Adipocyte (in vitro differentiated cells): ENCODE data around the gene IGFBP1.
"Not testable (repeated sequence)": the region's sequence is repeated elsewhere in the genome, so short reads cannot be mapped to it uniquely, and the experiment has no call there.

Source experiments
- DNase-seq: peaks from one replicate; pipeline ENCODE4 v3.0.0-alpha.2; 2015; ENCODE audit warnings: low read depth
- H3K27me3 ChIP-seq: replicated peaks from 2 replicates; pipeline ENCODE4 v1.7.0; 2013; ENCODE audit warnings: mild to moderate bottlenecking, low read length, moderate library complexity; ENCODE audit not compliant: control insufficient read depth, insufficient read depth
- H3K36me3 ChIP-seq: 2 replicates; pipeline ENCODE4 v1.7.0; 2013; ENCODE audit warnings: low read length, mild to moderate bottlenecking, moderate library complexity; ENCODE audit not compliant: control insufficient read depth, insufficient read depth, severe bottlenecking
- H3K4me1 ChIP-seq: 2 replicates; pipeline ENCODE4 v1.7.0; 2013; ENCODE audit warnings: mild to moderate bottlenecking, low read length, moderate library complexity; ENCODE audit not compliant: control insufficient read depth, insufficient read depth
- H3K4me3 ChIP-seq: 2 replicates; pipeline ENCODE4 v1.7.0; 2013; ENCODE audit warnings: mild to moderate bottlenecking, low read length, moderate library complexity
- H3K9ac ChIP-seq: 2 replicates; pipeline ENCODE4 v1.7.0; 2013; ENCODE audit warnings: mild to moderate bottlenecking, low read length, moderate library complexity
- H3K9me3 ChIP-seq: 2 replicates; pipeline ENCODE4 v1.7.0; 2013; ENCODE audit warnings: mild to moderate bottlenecking, low read length, moderate library complexity; ENCODE audit not compliant: control insufficient read depth

IGFBP1 gene

DNA sequence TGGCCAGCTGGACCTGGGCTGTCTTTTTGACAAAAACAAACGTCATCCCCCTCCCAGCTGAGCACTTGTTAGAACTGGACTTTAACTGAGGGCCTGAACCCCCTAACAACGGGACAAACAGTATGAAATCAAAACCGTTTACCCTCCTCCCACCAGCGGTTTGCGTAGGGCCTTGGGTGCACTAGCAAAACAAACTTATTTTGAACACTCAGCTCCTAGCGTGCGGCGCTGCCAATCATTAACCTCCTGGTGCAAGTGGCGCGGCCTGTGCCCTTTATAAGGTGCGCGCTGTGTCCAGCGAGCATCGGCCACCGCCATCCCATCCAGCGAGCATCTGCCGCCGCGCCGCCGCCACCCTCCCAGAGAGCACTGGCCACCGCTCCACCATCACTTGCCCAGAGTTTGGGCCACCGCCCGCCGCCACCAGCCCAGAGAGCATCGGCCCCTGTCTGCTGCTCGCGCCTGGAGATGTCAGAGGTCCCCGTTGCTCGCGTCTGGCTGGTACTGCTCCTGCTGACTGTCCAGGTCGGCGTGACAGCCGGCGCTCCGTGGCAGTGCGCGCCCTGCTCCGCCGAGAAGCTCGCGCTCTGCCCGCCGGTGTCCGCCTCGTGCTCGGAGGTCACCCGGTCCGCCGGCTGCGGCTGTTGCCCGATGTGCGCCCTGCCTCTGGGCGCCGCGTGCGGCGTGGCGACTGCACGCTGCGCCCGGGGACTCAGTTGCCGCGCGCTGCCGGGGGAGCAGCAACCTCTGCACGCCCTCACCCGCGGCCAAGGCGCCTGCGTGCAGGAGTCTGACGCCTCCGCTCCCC lies at the start of gene IGFBP1:
Gene IGFBP1, plus strand, starts transcription at position 304 of the 808 bp plus-strand sequence. Its CDS starts 165 bp downstream, at position 469.
- Histone ChIP-seq H3K4me1 (no peaks in the 10 kb centered on the region), H3K9ac (no peak within 1 kb of the TSS), H3K4me3 (peak within 1 kb of the TSS; percentile 61), H3K9me3 (no peaks in the 10 kb centered on the region), H3K36me3 (no peaks in the 10 kb centered on the region), H3K27me3 (peaks cover 39% of the 10 kb centered on the region)
- DNase-seq, result peak; percentile 63

GRCh38 chr7:45838852-45839251 lies 49.4 kb upstream of the IGFBP1 start:
- H3K27me3 ChIP-seq, H3K9me3 ChIP-seq, H3K9ac ChIP-seq, H3K4me3 ChIP-seq, H3K4me1 ChIP-seq, DNase-seq, H3K36me3 ChIP-seq: not testable (repeated sequence)

DNA sequence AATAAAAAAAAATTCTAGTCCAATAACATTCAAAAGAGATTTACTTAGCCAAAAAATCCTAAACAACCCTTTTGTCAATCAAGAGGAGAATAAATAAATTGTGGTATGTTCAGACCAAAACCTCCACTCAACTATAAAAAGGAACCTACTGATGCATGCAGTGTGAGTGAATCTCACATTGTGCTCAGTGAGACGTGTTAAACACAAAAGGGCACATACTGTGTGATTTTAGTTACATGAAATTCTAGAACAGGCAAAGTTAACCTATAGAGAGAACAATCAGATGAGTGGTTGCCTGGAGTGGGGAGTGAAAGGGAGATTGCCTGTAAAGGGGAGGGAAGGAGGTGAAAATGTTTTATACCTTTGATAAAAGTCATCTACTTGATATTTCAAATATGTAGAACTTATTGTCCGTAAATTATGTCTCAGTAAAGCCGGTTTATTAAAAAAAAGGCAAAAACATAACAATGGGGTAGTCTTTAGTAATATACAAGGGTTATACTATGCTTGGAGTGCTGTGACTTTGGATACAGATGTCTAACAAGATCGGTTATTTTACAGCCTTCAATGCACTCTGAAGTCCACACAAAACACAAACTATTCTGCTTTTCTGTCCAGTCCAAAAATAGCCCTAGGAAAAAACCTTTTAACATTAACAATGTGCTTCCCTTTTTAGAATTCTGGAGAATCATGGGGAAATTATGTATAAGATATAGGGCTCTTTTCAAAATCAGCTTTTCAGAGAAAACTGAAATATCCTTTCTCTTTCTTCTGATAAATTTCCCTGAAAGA lies 46.2 kb upstream of the IGFBP1 start:
- not testable (repeated sequence) for H3K27me3 ChIP-seq, H3K36me3 ChIP-seq, H3K9me3 ChIP-seq, DNase-seq, H3K4me1 ChIP-seq, H3K9ac ChIP-seq, H3K4me3 ChIP-seq

- not testable (repeated sequence) for H3K4me1 ChIP-seq, DNase-seq, H3K27me3 ChIP-seq, H3K4me3 ChIP-seq, H3K36me3 ChIP-seq, H3K9me3 ChIP-seq, H3K9ac ChIP-seq
Measured at GRCh38 chr7:45846536-45846935, 41.8 kb upstream of the IGFBP1 start.

GRCh38 chr7:45848734-45849133 lies 39.6 kb upstream of the IGFBP1 start:
- H3K27me3 ChIP-seq, H3K4me3 ChIP-seq, DNase-seq, H3K9ac ChIP-seq, H3K4me1 ChIP-seq, H3K36me3 ChIP-seq, H3K9me3 ChIP-seq: not testable (repeated sequence)

DNA sequence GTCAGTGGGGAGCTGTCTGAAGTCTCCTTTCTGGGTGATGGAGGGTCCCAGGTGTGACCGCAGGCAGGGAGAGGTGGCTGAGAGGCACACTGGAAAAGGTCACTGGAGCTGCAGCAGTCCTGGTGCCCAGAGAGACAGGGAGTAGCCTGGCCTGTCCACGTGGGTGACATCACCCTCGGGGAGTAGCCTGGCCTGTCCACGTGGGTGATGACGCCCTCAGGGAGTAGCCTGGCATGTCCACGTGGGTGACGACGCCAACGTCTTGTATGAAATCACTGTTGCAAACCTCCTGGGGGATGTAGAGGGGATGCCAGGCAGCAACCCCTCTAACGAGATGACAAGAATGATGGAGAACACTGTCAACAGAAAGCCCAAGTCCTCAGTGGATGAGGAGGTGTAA lies 35.3 kb upstream of the IGFBP1 start:
- not testable (repeated sequence) for H3K4me3 ChIP-seq, H3K4me1 ChIP-seq, H3K27me3 ChIP-seq, H3K9me3 ChIP-seq, DNase-seq, H3K9ac ChIP-seq, H3K36me3 ChIP-seq

GRCh38 chr7:45853491-45853890 lies 34.8 kb upstream of the IGFBP1 start:
- H3K36me3 ChIP-seq, DNase-seq, H3K27me3 ChIP-seq, H3K4me3 ChIP-seq, H3K9me3 ChIP-seq, H3K4me1 ChIP-seq, H3K9ac ChIP-seq: not testable (repeated sequence)

- H3K9me3 ChIP-seq, DNase-seq, H3K4me3 ChIP-seq, H3K27me3 ChIP-seq, H3K4me1 ChIP-seq, H3K36me3 ChIP-seq, H3K9ac ChIP-seq: not testable (repeated sequence)
Measured at GRCh38 chr7:45855680-45856079, 32.6 kb upstream of the IGFBP1 start.

DNA sequence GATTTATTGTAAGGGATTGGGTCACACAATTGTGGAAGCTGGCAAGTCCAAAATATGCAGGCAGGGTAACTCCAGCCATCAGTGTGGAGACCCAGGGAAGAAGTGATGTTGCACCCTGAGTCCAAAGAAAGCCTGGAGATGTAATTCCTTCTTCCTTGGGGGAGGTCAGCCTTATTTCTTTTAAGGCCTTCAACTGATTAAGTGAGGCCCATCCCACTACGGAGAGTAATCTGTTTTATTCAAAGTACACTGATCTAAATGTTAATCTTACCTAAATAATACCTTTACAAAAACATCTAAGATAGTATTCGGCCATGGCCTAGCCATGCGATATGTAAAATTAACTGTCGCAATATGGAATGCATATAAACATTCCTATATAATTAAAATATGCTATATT lies 31.4 kb upstream of the IGFBP1 start:
- not testable (repeated sequence) for H3K36me3 ChIP-seq, H3K9me3 ChIP-seq, H3K9ac ChIP-seq, H3K27me3 ChIP-seq, H3K4me3 ChIP-seq, DNase-seq, H3K4me1 ChIP-seq

DNA sequence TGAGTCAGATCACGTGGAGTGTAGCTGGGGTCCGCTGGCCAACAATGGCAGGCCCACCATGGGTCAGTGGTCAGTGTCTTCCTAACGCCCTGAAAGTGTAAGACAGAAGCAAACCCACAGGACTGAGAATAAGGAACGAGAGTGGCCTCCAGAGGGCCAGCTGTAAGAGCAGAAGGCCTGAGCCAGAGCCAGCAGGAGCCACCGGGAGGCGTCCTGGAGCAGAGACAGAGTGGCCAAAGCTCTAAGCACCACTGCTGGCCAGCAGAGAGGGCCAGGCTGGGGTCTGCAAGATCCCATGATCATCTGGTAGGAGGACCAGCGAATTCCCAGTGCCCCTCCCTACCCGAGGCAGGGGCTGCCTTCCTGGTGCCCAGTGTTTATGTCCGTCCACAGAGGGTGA lies 24.6 kb upstream of the IGFBP1 start:
- Histone ChIP-seq H3K4me1 (no peaks in the 10 kb centered on the region), H3K36me3 (no peaks in the 10 kb centered on the region), H3K27me3 (peaks cover 40% of the 10 kb centered on the region), H3K9ac (no peak overlapping the region), H3K9me3 (peaks cover 3% of the 10 kb centered on the region), H3K4me3 (no peak overlapping the region)
- no peak for DNase-seq

- H3K9ac ChIP-seq, result no peak overlapping the region
- H3K4me3 ChIP-seq, result no peak overlapping the region
- no peaks in the 10 kb centered on the region for H3K4me1 ChIP-seq
- DNase-seq, result no peak
- peaks cover 3% of the 10 kb centered on the region for H3K9me3 ChIP-seq
- H3K36me3 ChIP-seq, result no peaks in the 10 kb centered on the region
- H3K27me3 ChIP-seq, result peaks cover 33% of the 10 kb centered on the region
Measured at GRCh38 chr7:45865594-45866410, 22.5 kb upstream of the IGFBP1 start.
